ENCODE measurements around the gene SLCO4A1.
"Not testable (repeated sequence)": the region's sequence is repeated elsewhere in the genome, so short reads cannot be mapped to it uniquely, and the experiment has no call there.

Gene SLCO4A1

GRCh38 chr20:62666736-62667529 is 24.6 kb downstream of the SLCO4A1 start:
- DNase-seq = no peak

- DNase-seq = no peak
Measured at GRCh38 chr20:62667530-62668440, 25.5 kb downstream of the SLCO4A1 start.

GRCh38 chr20:62668441-62669027 is 26.2 kb downstream of the SLCO4A1 start:
- DNase-seq = no peak

GRCh38 chr20:62669249-62669648 is 26.9 kb downstream of the SLCO4A1 start:
- DNase-seq = no peak

GRCh38 chr20:62670156-62670555 is 27.9 kb downstream of the SLCO4A1 start:
- no peak for DNase-seq

GRCh38 chr20:62670998-62671397 is 28.7 kb downstream of the SLCO4A1 start:
- DNase-seq = no peak

GRCh38 chr20:62671765-62672164 is 29.5 kb downstream of the SLCO4A1 start:
- DNase-seq = no peak

GRCh38 chr20:62674370-62674769 is 32.1 kb downstream of the SLCO4A1 start:
- DNase-seq = no peak

- DNase-seq = no peak
Measured at GRCh38 chr20:62675156-62675876, 33.0 kb downstream of the SLCO4A1 start.

- no peak for DNase-seq
Measured at GRCh38 chr20:62675877-62676260, 33.6 kb downstream of the SLCO4A1 start.

GRCh38 chr20:62676976-62677375 is 34.7 kb downstream of the SLCO4A1 start:
- DNase-seq = no peak

- no peak for DNase-seq
Measured at GRCh38 chr20:62677678-62678077, 35.4 kb downstream of the SLCO4A1 start.

GRCh38 chr20:62678553-62678952 is 36.2 kb downstream of the SLCO4A1 start:
- DNase-seq = no peak

- DNase-seq = no peak
Measured at GRCh38 chr20:62679978-62680589, 37.8 kb downstream of the SLCO4A1 start.

GRCh38 chr20:62682912-62683517 is 40.7 kb downstream of the SLCO4A1 start:
- no peak for DNase-seq

GRCh38 chr20:62683660-62684322 is 41.5 kb downstream of the SLCO4A1 start:
- DNase-seq = not testable (repeated sequence)

GRCh38 chr20:62684981-62685380 is 42.7 kb downstream of the SLCO4A1 start:
- no peak for DNase-seq

GRCh38 chr20:62685781-62686555 is 43.7 kb downstream of the SLCO4A1 start:
- no peak for DNase-seq

GRCh38 chr20:62686869-62687830 is 44.8 kb downstream of the SLCO4A1 start:
- DNase-seq = no peak

Data from activated CD4-positive, CD25-positive, alpha-beta regulatory T cell treated with anti-CD3 and anti-CD28 coated beads, Interleukin-2, amount 50 U/mL, for 72 hours (primary cell).